NCI-H1048 (cell line): ENCODE results near the gene CBFA2T3.

Source experiments
- DNase-seq: peaks from one replicate; lab custom pipeline; 2025; lab: John Stamatoyannopoulos, UW

Gene CBFA2T3

GRCh38 chr16:88857728-88858339 is 119.2 kb downstream of the CBFA2T3 start:
- no peak for DNase-seq

- DNase-seq: peak; percentile 80
Observed at GRCh38 chr16:88856828-88857727, 119.9 kb downstream of the CBFA2T3 start, which contains the start of the genes GALNS and TRAPPC2L. Gene GALNS (minus strand): TSS chr16:88856947. CDS start chr16:88856877, 70 bp downstream. Gene TRAPPC2L (plus strand): TSS chr16:88857127. CDS start chr16:88857151, 24 bp downstream.

GRCh38 chr16:88856122-88856827 is 120.7 kb downstream of the CBFA2T3 start:
- no peak for DNase-seq

GRCh38 chr16:88855736-88856121 is 121.3 kb downstream of the CBFA2T3 start:
- no peak for DNase-seq

GRCh38 chr16:88855176-88855575 is 121.8 kb downstream of the CBFA2T3 start:
- no peak for DNase-seq

- no peak for DNase-seq
Observed at GRCh38 chr16:88854306-88855111, 122.5 kb downstream of the CBFA2T3 start.

- no peak for DNase-seq
Observed at GRCh38 chr16:88853325-88853941, 123.6 kb downstream of the CBFA2T3 start.

GRCh38 chr16:88851616-88852015 is 125.4 kb downstream of the CBFA2T3 start:
- DNase-seq: no peak

- DNase-seq: no peak
Observed at GRCh38 chr16:88850531-88851199, 126.3 kb downstream of the CBFA2T3 start.

GRCh38 chr16:88848557-88848956 is 128.4 kb downstream of the CBFA2T3 start:
- DNase-seq: no peak

- DNase-seq: no peak
Observed at GRCh38 chr16:88847654-88848053, 129.4 kb downstream of the CBFA2T3 start.

- no peak for DNase-seq
Observed at GRCh38 chr16:88846088-88846487, 130.9 kb downstream of the CBFA2T3 start.

GRCh38 chr16:88844419-88845036 is 132.5 kb downstream of the CBFA2T3 start:
- DNase-seq: no peak

GRCh38 chr16:88843256-88843655 is 133.8 kb downstream of the CBFA2T3 start:
- DNase-seq: no peak

GRCh38 chr16:88842806-88843205 is 134.2 kb downstream of the CBFA2T3 start:
- DNase-seq: no peak

GRCh38 chr16:88842308-88842756 is 134.7 kb downstream of the CBFA2T3 start:
- DNase-seq: no peak

- no peak for DNase-seq
Observed at GRCh38 chr16:88841521-88842307, 135.3 kb downstream of the CBFA2T3 start.

- DNase-seq: no peak
Observed at GRCh38 chr16:88840600-88841215, 136.3 kb downstream of the CBFA2T3 start.
